Mucosa of rectum (tissue), 2 donors: ENCODE data around the gene SLC39A7.

Source experiments
- H3K27ac ChIP-seq, 2 donors: one replicate each; pipeline ENCODE4 v1.7.0; 2013; ENCODE audit warnings: inconsistent platforms in 2 of 2, low read depth in 2 of 2, low read length in 2 of 2
- H3K27me3 ChIP-seq, 2 donors: one replicate each; pipeline ENCODE4 v1.7.0; 2013; ENCODE audit warnings: low read length in 2 of 2; ENCODE audit not compliant: control insufficient read depth in 2 of 2, insufficient read depth in 2 of 2
- H3K36me3 ChIP-seq, 2 donors: one replicate each; pipeline ENCODE4 v1.7.0; 2013; ENCODE audit warnings: low read length in 2 of 2; ENCODE audit not compliant: control insufficient read depth in 2 of 2, insufficient read depth in 2 of 2
- H3K4me1 ChIP-seq, 2 donors: one replicate each; pipeline ENCODE4 v1.7.0; 2013; ENCODE audit warnings: low read length in 2 of 2, mild to moderate bottlenecking in 1 of 2; ENCODE audit not compliant: control insufficient read depth in 2 of 2, insufficient read depth in 2 of 2
- H3K4me3 ChIP-seq, 2 donors: one replicate each; pipeline ENCODE4 v1.7.0; 2013; ENCODE audit warnings: low read length in 2 of 2
- H3K9ac ChIP-seq, 2 donors: one replicate each; pipeline ENCODE4 v1.7.0; 2013; ENCODE audit warnings: low read length in 2 of 2, low read depth in 1 of 2, mild to moderate bottlenecking in 1 of 2
- H3K9me3 ChIP-seq, 2 donors: one replicate each; pipeline ENCODE4 v1.7.0; 2013; ENCODE audit warnings: low read length in 2 of 2; ENCODE audit not compliant: control insufficient read depth in 2 of 2
- donor health status: healthy.
- donor health status: Normal muscosa, but diverticular disease.

The SLC39A7 gene

GRCh38 chr6:33198159-33198852 is 2.4 kb upstream of the SLC39A7 start:
- Histone ChIP-seq H3K36me3 (peaks cover 46 to 50% of the 10 kb centered on the region in 2 donors), H3K9ac (no peak overlapping the region), H3K4me1 (peaks cover 27 to 28% of the 10 kb centered on the region in 2 donors), H3K27ac (no peak overlapping the region), H3K27me3 (no peaks in the 10 kb centered on the region), H3K9me3 (no peaks in the 10 kb centered on the region), H3K4me3 (no peak overlapping the region)

GRCh38 chr6:33198853-33199436 is 1.7 kb upstream of the SLC39A7 start:
- Histone ChIP-seq H3K4me1 (peaks cover 28 to 33% of the 10 kb centered on the region in 2 donors), H3K27ac (no peak overlapping the region), H3K9ac (peak overlapping the region in 1 of 2 donors; percentile 95), H3K27me3 (no peaks in the 10 kb centered on the region), H3K9me3 (no peaks in the 10 kb centered on the region), H3K36me3 (peaks cover 51 to 57% of the 10 kb centered on the region in 2 donors), H3K4me3 (peak overlapping the region in 1 of 2 donors; percentile 99)

- Histone ChIP-seq H3K4me3 (peak overlapping the region; percentile 94 to 99), H3K9me3 (no peaks in the 10 kb centered on the region), H3K9ac (peak overlapping the region; percentile 95 to 98), H3K36me3 (peaks cover 47 to 51% of the 10 kb centered on the region in 2 donors), H3K4me1 (peaks cover 30 to 39% of the 10 kb centered on the region in 2 donors), H3K27ac (peak overlapping the region; percentile 97 to 99), H3K27me3 (no peaks in the 10 kb centered on the region)
Measured at GRCh38 chr6:33199687-33200218, 914 bp upstream of the SLC39A7 start.

- Histone ChIP-seq H3K36me3 (peaks cover 33 to 37% of the 10 kb centered on the region in 2 donors), H3K4me1 (peaks cover 37 to 45% of the 10 kb centered on the region in 2 donors)
Measured at GRCh38 chr6:33201147-33201545, 479 bp downstream of the SLC39A7 start.

DNA sequence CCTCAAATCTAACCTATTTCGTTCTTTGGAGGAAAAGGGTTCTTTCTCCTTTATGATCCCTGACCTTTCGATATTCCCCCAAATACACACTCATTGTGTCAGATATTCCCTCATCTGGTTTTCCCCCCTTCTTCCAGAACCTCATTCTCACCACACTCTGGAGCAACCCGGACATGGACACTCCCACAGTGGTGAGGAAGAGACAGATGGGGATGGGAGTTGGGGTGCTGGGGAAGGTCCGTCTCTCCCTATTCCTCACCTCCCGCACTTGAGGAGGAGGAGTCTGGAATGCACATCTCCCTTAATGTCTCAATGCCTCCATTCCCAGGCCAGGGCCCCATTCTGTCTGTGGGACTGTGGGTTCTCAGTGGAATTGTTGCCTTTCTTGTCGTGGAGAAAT is 1.3 kb downstream of the SLC39A7 start:
- Histone ChIP-seq H3K4me3 (peak overlapping the region; percentile 94 to 99), H3K4me1 (peaks cover 37 to 45% of the 10 kb centered on the region in 2 donors), H3K36me3 (peaks cover 26 to 31% of the 10 kb centered on the region in 2 donors), H3K27me3 (no peaks in the 10 kb centered on the region), H3K27ac (no peak overlapping the region), H3K9me3 (no peaks in the 10 kb centered on the region), H3K9ac (peak overlapping the region; percentile 5 to 95)

More at GRCh38 chr6:33201147-33201545, 479 bp downstream of the SLC39A7 start:
- Histone ChIP-seq H3K9me3 (no peaks in the 10 kb centered on the region), H3K4me3 (peak overlapping the region; percentile 94 to 99), H3K27me3 (no peaks in the 10 kb centered on the region), H3K27ac (peak overlapping the region; percentile 97 to 99), H3K9ac (peak overlapping the region; percentile 95 to 98)

GRCh38 chr6:33202799-33203198 is 2.1 kb downstream of the SLC39A7 start:
- Histone ChIP-seq H3K4me3 (no peak overlapping the region), H3K27me3 (no peaks in the 10 kb centered on the region), H3K4me1 (peaks cover 37 to 49% of the 10 kb centered on the region in 2 donors), H3K9ac (no peak overlapping the region), H3K36me3 (peaks cover 21 to 24% of the 10 kb centered on the region in 2 donors), H3K9me3 (no peaks in the 10 kb centered on the region), H3K27ac (no peak overlapping the region)

DNA sequence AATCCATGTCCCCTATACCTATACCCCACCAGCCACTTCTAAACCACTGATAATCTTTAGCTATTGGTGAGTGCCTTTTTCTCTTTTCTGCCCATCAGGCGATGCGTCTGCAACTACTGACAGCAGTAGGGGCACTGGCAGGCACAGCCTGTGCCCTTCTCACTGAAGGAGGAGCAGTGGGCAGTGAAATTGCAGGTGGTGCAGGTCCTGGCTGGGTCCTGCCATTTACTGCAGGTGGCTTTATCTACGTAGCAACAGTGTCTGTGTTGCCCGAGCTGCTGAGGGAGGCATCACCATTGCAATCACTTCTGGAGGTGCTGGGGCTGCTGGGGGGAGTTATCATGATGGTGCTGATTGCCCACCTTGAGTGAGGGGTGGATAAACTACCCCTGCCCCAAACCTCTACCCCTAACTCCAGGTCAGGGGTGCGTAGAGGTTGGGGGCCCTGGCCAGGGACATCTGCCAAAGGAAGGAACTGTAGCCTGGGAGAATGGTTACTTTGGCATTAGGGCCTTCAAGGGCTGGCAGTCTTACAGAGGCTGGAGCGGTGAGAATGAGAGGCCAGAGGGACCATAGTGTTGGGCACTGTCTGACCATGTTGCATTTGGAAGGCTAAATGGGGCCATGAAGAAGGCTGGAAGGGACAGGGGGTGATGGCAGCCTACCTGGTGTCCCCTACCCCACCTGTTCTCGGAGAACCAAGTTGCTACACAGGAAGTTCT is 2.9 kb downstream of the SLC39A7 start:
- H3K4me3 ChIP-seq, result peak overlapping the region; percentile 83 to 85
- no peak overlapping the region for H3K9ac ChIP-seq
- H3K9me3 ChIP-seq, result no peaks in the 10 kb centered on the region
- no peaks in the 10 kb centered on the region for H3K27me3 ChIP-seq
- peaks cover 36 to 43% of the 10 kb centered on the region in 2 donors for H3K4me1 ChIP-seq
- peak overlapping the region in 1 of 2 donors; percentile 80 for H3K27ac ChIP-seq
- peaks cover 21 to 24% of the 10 kb centered on the region in 2 donors for H3K36me3 ChIP-seq

- H3K27ac ChIP-seq, result peak overlapping the region in 1 of 2 donors; percentile 80
Measured at GRCh38 chr6:33204165-33204414, 3.4 kb downstream of the SLC39A7 start.

GRCh38 chr6:33204415-33205190 is 3.9 kb downstream of the SLC39A7 start, which contains the start of gene HSD17B8:
Gene HSD17B8, plus strand, starts transcription at chr6:33204655. Its CDS starts 14 bp downstream, at chr6:33204669.
- Histone ChIP-seq H3K36me3 (peaks cover 22 to 25% of the 10 kb centered on the region in 2 donors), H3K4me1 (peaks cover 35 to 39% of the 10 kb centered on the region in 2 donors), H3K27ac (peak within 1 kb of the TSS; percentile 66 to 80), H3K4me3 (peak within 1 kb of the TSS; percentile 83 to 85), H3K27me3 (no peaks in the 10 kb centered on the region), H3K9me3 (no peaks in the 10 kb centered on the region), H3K9ac (peak within 1 kb of the TSS; percentile 84 to 90)

More at GRCh38 chr6:33204165-33204414, 3.4 kb downstream of the SLC39A7 start:
- Histone ChIP-seq H3K9me3 (no peaks in the 10 kb centered on the region), H3K27me3 (no peaks in the 10 kb centered on the region), H3K36me3 (peaks cover 21 to 24% of the 10 kb centered on the region in 2 donors), H3K4me1 (peaks cover 40 to 43% of the 10 kb centered on the region in 2 donors), H3K9ac (no peak overlapping the region), H3K4me3 (peak overlapping the region; percentile 83 to 85)
